Prostate gland (tissue), 2 donors: Measurements from ENCODE around the gene HSD17B8.

Experiments
- POLR2A ChIP-seq: fragments of 450-650 bp; IDR thresholded peaks from one replicate; pipeline ENCODE4 v1.6.1; 2016; ENCODE audit warnings: antibody characterized with exemption, mild to moderate bottlenecking
- TF ChIP-seq, protein P1 (sequence below), 4 experiments: fragments of 200-600 bp in 2 of 4; fragments of 450-650 bp in 2 of 4; sonication (generic) in 2 of 4; IDR thresholded peaks; 1 replicate in 3 of 4; 2 replicates in 1 of 4; pipeline ENCODE4 v1.5.1; 2016 to 2019; ENCODE audit warnings: antibody characterized with exemption in 4 of 4, mild to moderate bottlenecking in 2 of 4, moderate library complexity in 2 of 4

DNA sequence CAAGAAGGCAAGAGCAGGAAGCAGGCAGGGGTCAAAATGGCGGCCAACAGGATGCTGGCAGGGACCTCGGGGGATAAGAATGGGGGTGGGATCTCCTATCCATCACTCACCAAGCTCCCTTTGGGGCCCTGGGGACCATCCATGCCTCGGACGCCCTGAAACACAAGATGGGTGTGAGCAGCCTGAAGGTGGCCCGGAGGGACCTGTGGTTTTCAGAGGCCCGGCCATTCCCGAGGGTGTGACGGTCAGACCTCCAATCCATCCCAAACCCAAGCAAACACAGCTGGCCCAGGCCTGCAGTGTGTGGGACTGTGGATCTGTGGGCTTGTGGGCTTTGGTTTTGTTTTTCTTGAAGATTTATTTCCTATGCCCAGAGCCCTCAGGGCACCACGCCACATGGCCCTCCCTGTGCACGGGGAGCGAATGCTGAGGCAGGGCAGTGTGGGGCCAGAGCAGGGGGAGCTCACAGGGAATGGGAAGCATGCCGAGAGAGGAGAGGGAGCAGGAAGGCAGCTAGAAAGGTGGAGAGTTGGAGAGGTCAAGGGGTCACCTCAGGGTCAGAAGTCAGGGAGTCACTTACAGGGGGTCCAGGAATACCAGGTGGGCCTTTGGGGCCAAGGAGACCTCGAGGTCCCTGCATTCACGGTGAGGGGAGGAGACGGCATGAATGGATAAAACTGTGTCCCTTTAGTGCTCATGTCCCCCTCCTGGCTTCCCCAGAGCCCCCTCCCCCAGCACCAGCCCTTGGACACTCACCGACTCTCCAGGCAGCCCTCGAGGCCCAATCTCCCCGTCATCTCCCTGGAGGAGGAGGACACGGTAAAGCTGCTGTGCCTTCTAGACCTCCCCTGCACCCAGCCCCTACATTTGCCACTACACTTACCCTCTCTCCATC lies 26.7 kb upstream of the HSD17B8 start:
- TF ChIP-seq, protein P1, sequence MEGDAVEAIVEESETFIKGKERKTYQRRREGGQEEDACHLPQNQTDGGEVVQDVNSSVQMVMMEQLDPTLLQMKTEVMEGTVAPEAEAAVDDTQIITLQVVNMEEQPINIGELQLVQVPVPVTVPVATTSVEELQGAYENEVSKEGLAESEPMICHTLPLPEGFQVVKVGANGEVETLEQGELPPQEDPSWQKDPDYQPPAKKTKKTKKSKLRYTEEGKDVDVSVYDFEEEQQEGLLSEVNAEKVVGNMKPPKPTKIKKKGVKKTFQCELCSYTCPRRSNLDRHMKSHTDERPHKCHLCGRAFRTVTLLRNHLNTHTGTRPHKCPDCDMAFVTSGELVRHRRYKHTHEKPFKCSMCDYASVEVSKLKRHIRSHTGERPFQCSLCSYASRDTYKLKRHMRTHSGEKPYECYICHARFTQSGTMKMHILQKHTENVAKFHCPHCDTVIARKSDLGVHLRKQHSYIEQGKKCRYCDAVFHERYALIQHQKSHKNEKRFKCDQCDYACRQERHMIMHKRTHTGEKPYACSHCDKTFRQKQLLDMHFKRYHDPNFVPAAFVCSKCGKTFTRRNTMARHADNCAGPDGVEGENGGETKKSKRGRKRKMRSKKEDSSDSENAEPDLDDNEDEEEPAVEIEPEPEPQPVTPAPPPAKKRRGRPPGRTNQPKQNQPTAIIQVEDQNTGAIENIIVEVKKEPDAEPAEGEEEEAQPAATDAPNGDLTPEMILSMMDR (IDR thresholded peaks at IDR 0.05) = no peak
- TF ChIP-seq POLR2A = no peak
